ENCODE data around the gene DTNBP1. TPM values are rescaled to one million over a fixed set of nuclear protein-coding genes. Genes with fewer than 3 reads are reported as not detected.
A peak's percentile ranks its signal among the peaks of the same experiment; 100 is the strongest.

The DTNBP1 gene
- total and polyA plus RNA-seq, 2 of the 4 experiments (the other 2 are of a cell fraction): 4.8 to 18.7 TPM

- Histone ChIP-seq H3K4me2 (ENCODE audit: low read depth, low read length) (no peak overlapping the region), H3K27me3 (ENCODE audit: control insufficient read depth, insufficient read depth, low read length) (no peaks in the 10 kb centered on the region), H2BK15ac (ENCODE audit: low read depth, low read length) (no peak overlapping the region), H3K36me3 (ENCODE audit: control insufficient read depth, insufficient read depth, low read length) (no peaks in the 10 kb centered on the region), H3K56ac (ENCODE audit: extremely low read depth, insufficient read depth, low read length) (no peak overlapping the region), H3K23ac (ENCODE audit: low read depth, low read length) (no peak overlapping the region), H4K91ac (ENCODE audit: insufficient read depth, low read depth, low read length) (no peak overlapping the region), H3K4me1 (ENCODE audit: control insufficient read depth, insufficient read depth, low read length) (peaks cover 9% of the 10 kb centered on the region), H3K9me1 (ENCODE audit: insufficient read depth, low read length) (peaks cover 8% of the 10 kb centered on the region), H4K8ac (ENCODE audit: low read depth in 2 of 2, low read length in 2 of 2) (no peak overlapping the region), H2AK9ac (replicated peaks; ENCODE audit: low read depth, low read length, poor library complexity) (no peak overlapping the region), H2BK20ac (ENCODE audit: low read depth, low read length) (0 out of 2 replicates have a peak overlapping the region, but pooled peaks have one; percentile 14), H2AFZ (replicated peaks; ENCODE audit: low read length, poor library complexity) (peak overlapping the region; percentile 15), H4K5ac (ENCODE audit: low read depth, low read length) (no peak overlapping the region), H3K4me3 (ENCODE audit: insufficient read depth, low read depth, low read length) (no peak overlapping the region), H3K9ac (ENCODE audit: low read depth, low read length) (no peak overlapping the region), H3K4ac (ENCODE audit: low read depth, low read length) (no peak overlapping the region), H3K14ac (replicated peaks; ENCODE audit: low read depth, low read length) (no peak overlapping the region), H4K20me1 (ENCODE audit: insufficient read depth, low read length) (peaks cover 7% of the 10 kb centered on the region; the same call in 1 of the 2 replicates), H3K9me3 (ENCODE audit: control insufficient read depth, insufficient read depth, low read length) (no peaks in the 10 kb centered on the region), H3K79me1 (ENCODE audit: low read depth in 1 of 2, low read length in 2 of 2) (peaks cover 12 to 13% of the 10 kb centered on the region in 2 experiments; a peak in 3 of 4 replicates), H2AK5ac (ENCODE audit: low read depth, low read length) (0 out of 2 replicates have a peak overlapping the region, but pooled peaks have one; percentile 5), H2BK5ac (ENCODE audit: low read depth, low read length, poor library complexity, severe bottlenecking) (no peak overlapping the region), H3K18ac (ENCODE audit: low read depth, low read length) (no peak overlapping the region), H3K27ac (ENCODE audit: insufficient read depth, low read length) (no peak overlapping the region), H2BK120ac (ENCODE audit: low read depth, low read length) (no peak overlapping the region)
- intact Hi-C loops (cut with micrococcal nuclease) (no loop called here), dilution Hi-C loops (cut with HindIII; ENCODE audit: low sequenced_read_pairs, unreplicated experiment) (no loop called here), in situ Hi-C loops (cut with MboI; ENCODE audit: low sequenced_read_pairs) (no loop called here)
- ATAC-seq (ENCODE audit: low read depth): no peak
- no TSS peak for BruUV-seq (replicated peaks)
- POLR2A ChIA-PET (ENCODE audit: unreplicated experiment): no interaction called here
- CTCF ChIA-PET: no interaction called here
- TF ChIP-seq MAFK (IDR thresholded peaks at IDR 0.05; ENCODE audit: low read depth, low read length): no peak
- no peak for TF ChIP-seq CTCF (conservative IDR thresholded peaks at IDR 0.05; ENCODE audit: low read depth, low read length)
- TF ChIP-seq ELK1 (IDR thresholded peaks at IDR 0.05; ENCODE audit: borderline replicate concordance, low read depth, low read length): no peak
- TF ChIP-seq NFE2L2 (IDR thresholded peaks at IDR 0.05; ENCODE audit: low read depth, low read length): no peak
- no peak for DNase-seq
- WGBS, 2 experiments (ENCODE audit: extremely low coverage in 2 of 2, insufficient read length in 1 of 2): no CpG with 5 or more reads among the region's 9 CpGs
Measured at GRCh38 chr6:15538766-15539495, 123.9 kb downstream of the DTNBP1 start.
